VCaP (cell line): ENCODE measurements around the gene FBXO42.
A peak's percentile ranks its signal among the peaks of the same experiment; 100 is the strongest.

ENCODE experiments used
- H3K27ac ChIP-seq: fragments of 450-650 bp; 2 replicates; pipeline ENCODE4 v1.5.1; 2017
- CTCF ChIP-seq: fragments of 450-650 bp; conservative IDR thresholded peaks from 2 replicates; pipeline ENCODE4 v1.5.1; 2017; ENCODE audit warnings: mild to moderate bottlenecking, moderate library complexity

Gene FBXO42

GRCh38 chr1:16380868-16381267 lies 28.6 kb upstream of the FBXO42 start:
- TF ChIP-seq CTCF = no peak
- no peak overlapping the region for H3K27ac ChIP-seq

- H3K27ac ChIP-seq = no peak overlapping the region
- no peak for TF ChIP-seq CTCF
Observed at GRCh38 chr1:16378443-16378842, 26.2 kb upstream of the FBXO42 start.

GRCh38 chr1:16376971-16377370 lies 24.7 kb upstream of the FBXO42 start:
- no peak overlapping the region for H3K27ac ChIP-seq
- no peak for TF ChIP-seq CTCF

GRCh38 chr1:16375521-16376340 lies 23.5 kb upstream of the FBXO42 start:
- no peak for TF ChIP-seq CTCF
- peak overlapping the region; percentile 16; the same call in 1 of the 2 replicates for H3K27ac ChIP-seq

- no peak overlapping the region for H3K27ac ChIP-seq
- TF ChIP-seq CTCF = no peak
Observed at GRCh38 chr1:16374266-16374665, 22.0 kb upstream of the FBXO42 start.

- TF ChIP-seq CTCF = no peak
Observed at GRCh38 chr1:16372535-16373285, 20.4 kb upstream of the FBXO42 start.

GRCh38 chr1:16371725-16372124 lies 19.4 kb upstream of the FBXO42 start:
- no peak overlapping the region for H3K27ac ChIP-seq
- TF ChIP-seq CTCF = no peak

More at GRCh38 chr1:16372535-16373285, 20.4 kb upstream of the FBXO42 start:
- H3K27ac ChIP-seq = no peak overlapping the region
